Measurements from ENCODE around the gene RAB19.
A peak's percentile ranks its signal among the peaks of the same experiment; 100 is the strongest.
"Not testable (repeated sequence)": the region's sequence is repeated elsewhere in the genome, so short reads cannot be mapped to it uniquely, and the experiment has no call there.

RAB19 gene

GRCh38 chr7:140402178-140402835 lies 1.6 kb upstream of the RAB19 start:
- DNase-seq (ENCODE audit: low spot score), result peak; percentile 41

- DNase-seq (ENCODE audit: low spot score), result peak; percentile 22
Observed at GRCh38 chr7:140404565-140405065, 757 bp downstream of the RAB19 start.

- no peak for DNase-seq (ENCODE audit: low spot score)
Observed at GRCh38 chr7:140415361-140415760, 11.5 kb downstream of the RAB19 start.

DNA sequence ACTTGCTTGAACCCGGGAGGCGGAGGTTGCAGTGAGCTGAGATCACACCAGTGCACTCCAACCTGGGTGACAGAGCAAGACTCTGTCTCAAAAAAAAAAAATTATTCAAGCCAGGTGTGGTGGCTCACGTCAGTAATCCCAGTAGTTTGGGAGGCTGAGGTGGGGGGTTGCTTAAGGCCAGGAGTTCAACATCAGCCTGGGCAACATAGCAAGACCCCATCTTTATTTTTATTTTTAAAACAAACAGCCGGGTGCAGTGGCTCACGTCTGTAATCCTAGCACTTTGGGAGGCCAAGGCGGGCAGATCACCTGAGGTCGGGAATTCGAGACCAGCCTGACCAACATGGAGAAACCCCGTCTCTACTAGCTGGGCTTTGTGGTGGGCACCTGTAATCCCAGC lies 12.0 kb downstream of the RAB19 start:
- DNase-seq (ENCODE audit: low spot score), result not testable (repeated sequence)

DNA sequence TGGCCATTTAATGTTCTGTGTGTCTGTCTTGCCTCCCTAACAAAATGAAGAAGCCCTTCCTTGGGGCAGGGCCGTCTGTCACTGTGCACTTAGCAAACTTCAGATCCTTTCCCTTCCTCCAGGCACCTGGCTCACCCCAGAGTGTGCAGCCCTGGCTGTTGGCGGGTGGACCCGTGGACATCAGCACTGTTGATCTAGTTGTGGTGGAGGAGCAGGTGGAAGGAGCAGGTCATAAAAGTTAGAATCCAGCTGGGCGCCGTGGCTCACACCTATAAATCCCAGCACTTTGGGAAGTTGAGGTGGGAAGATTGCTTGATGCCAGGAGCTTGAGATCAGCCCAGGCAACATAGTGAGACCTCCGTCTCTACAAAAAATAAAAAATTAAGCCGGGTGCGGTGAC lies 12.7 kb downstream of the RAB19 start:
- no peak for DNase-seq (ENCODE audit: low spot score)

- no peak for DNase-seq (ENCODE audit: low spot score)
Observed at GRCh38 chr7:140417456-140418155, 13.7 kb downstream of the RAB19 start.

DNA sequence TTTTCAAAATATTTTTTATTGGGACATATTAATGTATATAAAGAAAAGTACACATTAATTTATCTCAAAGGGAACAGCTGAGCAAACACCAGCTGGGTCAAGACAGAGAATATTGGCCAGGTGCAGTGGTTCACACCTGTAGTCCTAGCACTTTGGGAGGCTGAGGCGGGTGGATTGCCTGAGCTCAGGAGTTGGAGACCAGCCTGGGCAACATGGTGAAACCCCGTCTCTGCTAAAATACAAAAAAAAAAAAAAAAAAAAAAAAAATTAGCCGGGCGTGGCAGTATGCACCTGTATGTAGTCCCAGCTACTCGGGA lies 14.3 kb downstream of the RAB19 start:
- DNase-seq (ENCODE audit: low spot score), result not testable (repeated sequence)

- DNase-seq (ENCODE audit: low spot score), result no peak
Observed at GRCh38 chr7:140418653-140419052, 14.8 kb downstream of the RAB19 start.

- no peak for DNase-seq (ENCODE audit: low spot score)
Observed at GRCh38 chr7:140421521-140421920, 17.7 kb downstream of the RAB19 start.

GRCh38 chr7:140423501-140423900 lies 19.6 kb downstream of the RAB19 start:
- no peak for DNase-seq (ENCODE audit: low spot score)

DNA sequence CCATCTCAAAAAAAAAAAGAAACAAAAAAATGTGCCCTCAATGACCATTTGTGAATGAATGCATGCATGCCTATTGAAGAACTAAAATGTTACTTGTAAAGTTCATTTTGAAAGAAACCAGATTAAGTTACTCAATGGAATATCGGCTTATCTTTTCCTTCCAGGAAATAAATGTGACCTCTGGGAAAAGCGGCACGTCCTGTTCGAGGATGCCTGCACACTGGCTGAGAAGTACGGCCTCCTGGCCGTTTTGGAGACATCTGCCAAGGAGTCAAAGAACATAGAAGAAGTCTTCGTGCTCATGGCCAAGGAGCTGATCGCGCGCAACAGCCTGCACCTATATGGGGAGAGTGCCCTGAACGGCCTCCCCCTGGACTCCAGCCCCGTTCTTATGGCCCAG lies 21.9 kb downstream of the RAB19 start:
- no peak for DNase-seq (ENCODE audit: low spot score)

DNA sequence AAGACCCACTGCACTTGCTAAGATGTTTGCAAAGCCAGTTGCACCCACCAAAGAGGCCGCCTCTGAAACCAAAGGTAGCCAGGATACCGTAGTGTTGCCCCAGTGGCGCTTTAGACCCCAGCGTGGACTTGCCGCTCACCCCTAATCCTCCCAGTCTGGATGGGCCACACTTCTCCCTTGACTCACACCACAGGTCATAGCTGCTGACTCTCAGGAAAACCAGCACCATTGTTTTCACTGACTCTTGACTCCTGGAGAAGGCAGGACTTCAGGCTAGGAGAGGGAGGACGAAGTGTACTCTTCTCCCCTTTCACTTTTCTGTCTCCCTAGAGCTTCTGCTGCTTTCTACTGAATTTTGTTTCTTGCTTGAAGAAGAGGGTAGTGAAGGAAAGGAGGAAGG lies 22.3 kb downstream of the RAB19 start:
- no peak for DNase-seq (ENCODE audit: low spot score)

DNA sequence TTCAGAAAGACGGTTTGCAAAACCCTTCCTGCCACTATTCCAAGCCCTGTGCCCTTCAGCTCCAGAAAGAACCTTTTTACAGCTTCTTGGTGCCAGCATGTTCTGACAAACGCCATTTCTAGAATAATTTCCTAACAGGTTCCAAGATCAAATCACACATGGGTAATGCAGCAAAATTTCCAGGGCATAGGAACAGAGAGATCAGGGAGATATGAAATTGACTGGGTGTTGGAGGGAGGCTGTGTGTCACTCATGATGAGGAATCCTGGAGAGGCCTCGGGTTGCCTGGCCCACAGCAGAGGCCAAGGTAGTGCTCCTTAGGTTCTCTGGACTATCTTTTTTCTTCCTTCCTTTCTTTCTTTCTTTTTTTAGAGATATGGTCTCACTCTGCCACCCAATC lies 29.5 kb downstream of the RAB19 start:
- DNase-seq (ENCODE audit: low spot score), result no peak

DNA sequence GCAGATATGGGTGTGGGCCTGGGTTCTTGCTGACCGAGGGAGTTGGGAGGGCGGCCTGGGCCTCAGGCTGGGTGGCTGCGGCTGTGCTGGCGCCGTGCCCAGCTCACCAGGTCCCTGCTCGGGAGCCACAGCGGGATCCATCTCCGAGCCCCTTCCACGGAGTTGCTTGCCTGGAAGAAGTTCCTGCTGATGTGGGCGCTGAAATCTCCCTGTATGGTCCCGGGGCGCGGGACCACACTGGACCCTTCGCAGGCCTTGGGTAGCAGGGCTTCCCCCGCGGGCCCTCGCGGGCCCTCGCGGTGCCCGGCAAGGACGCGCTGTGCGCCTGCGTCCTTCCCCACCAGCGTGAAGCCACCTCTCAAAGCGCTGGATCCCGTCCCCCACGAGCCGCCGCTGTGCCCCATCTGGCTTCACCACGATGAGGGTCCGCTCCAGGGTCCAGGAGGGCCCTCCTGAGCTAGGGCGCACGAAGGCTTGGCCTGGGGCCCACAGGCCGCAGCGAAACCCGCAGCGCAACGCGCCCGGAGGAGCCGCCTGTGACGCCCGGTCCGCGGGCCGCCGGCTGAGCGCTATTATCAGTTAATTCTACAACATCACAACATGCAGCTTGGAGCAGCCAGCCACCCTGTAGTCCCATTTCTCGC lies 31.5 kb downstream of the RAB19 start:
- no peak for DNase-seq (ENCODE audit: low spot score)

- no peak for DNase-seq (ENCODE audit: low spot score)
Observed at GRCh38 chr7:140439359-140439758, 35.5 kb downstream of the RAB19 start.

- no peak for DNase-seq (ENCODE audit: low spot score)
Observed at GRCh38 chr7:140440593-140440992, 36.7 kb downstream of the RAB19 start.

- no peak for DNase-seq (ENCODE audit: low spot score)
Observed at GRCh38 chr7:140441519-140441918, 37.7 kb downstream of the RAB19 start.

DNA sequence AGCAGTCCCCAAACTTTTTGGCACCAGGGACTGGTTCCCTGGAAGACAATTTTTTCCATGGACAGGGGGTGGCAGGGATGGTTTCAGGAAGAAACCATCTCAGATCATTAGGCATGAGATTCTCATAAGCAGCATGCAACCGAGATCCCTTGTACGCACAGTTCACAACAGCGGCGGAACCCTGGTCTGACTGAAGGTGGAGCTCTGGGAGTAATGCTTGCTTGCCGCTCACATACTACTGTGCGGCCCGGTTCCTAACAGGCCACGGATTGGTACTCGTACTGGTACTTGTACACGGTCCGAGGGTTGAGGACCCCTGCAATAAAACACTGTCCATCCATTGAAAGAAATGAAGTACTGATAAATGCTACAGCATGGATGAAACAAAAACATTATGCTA lies 42.6 kb downstream of the RAB19 start:
- DNase-seq (ENCODE audit: low spot score), result no peak

- DNase-seq (ENCODE audit: low spot score), result no peak
Observed at GRCh38 chr7:140447841-140448240, 44.0 kb downstream of the RAB19 start.

DNA sequence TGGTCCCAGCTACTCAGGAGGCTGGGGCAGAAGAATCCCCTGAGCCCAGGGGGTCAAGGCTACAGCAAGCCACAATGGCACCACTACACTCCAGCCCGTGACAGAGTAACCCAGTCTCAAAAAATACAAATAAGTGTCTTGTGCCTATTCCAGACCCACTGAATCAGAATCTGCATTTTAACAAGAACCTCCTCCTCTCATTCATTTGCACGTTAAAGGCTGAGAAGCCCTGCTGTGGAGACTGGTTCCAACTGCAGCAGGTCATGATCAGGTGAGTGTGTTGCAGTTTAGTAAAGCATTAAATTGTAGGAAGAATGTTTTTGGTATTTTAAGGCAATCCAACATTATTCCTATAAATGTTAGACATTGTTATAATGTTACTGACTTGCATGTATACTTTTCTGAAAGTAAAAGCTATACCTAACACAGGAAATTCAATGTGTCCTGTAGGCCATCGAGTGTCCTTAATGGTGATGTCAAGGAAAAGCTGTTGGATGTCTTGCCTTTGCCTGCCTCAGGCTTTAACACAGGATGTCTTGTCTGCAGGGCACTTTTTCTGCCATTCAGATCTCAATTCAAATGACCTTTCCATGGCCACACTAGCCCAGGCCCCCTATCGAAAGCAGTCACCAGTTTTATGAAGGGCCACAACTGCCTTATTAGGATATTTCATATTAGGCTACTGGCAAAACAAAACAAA lies 45.1 kb downstream of the RAB19 start:
- no peak for DNase-seq (ENCODE audit: low spot score)

GRCh38 chr7:140451716-140452115 lies 47.9 kb downstream of the RAB19 start:
- DNase-seq (ENCODE audit: low spot score), result no peak

DNA sequence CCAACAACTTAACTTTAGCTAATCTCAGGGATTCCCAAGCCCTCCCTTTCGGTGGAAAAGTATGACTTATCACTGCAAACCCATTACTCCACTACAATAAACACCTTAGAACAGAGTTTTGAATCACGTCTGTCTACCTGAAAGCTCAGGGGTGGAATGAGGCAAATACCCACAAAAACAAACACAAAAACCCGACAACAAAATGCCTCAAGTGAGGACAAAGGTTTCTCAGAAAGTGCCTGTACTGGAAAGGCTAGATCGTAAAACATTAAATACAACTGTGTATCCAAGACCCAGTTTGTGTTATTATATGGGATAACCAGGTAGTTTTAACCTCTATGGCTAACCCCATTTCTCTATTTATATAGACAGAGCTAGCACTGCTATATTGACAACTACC lies 49.4 kb downstream of the RAB19 start:
- DNase-seq (ENCODE audit: low spot score), result no peak
